Ecto neural progenitor cell (in vitro differentiated cells): ENCODE measurements around the gene UFD1.

ENCODE experiments used
- DNase-seq: peaks from one replicate; pipeline ENCODE4 v3.0.0-alpha.2; 2018; ENCODE audit warnings: low spot score

UFD1 gene

DNA sequence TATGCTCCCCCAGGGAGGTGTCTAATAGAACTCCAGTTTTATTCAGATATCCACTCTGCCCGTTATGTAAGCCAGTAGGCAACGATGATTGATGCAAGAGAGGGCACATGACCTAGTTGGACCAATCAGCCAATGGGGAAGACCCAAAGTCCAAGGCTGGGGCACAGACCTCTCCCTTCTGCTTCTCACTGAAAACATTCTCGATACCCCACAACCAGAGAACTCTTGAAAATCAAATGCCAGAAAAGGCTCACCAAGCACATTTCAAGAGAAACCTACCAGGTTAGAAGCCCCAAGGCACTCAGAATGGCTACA, 54.9 kb downstream of the UFD1 start:
- no peak for DNase-seq

DNA sequence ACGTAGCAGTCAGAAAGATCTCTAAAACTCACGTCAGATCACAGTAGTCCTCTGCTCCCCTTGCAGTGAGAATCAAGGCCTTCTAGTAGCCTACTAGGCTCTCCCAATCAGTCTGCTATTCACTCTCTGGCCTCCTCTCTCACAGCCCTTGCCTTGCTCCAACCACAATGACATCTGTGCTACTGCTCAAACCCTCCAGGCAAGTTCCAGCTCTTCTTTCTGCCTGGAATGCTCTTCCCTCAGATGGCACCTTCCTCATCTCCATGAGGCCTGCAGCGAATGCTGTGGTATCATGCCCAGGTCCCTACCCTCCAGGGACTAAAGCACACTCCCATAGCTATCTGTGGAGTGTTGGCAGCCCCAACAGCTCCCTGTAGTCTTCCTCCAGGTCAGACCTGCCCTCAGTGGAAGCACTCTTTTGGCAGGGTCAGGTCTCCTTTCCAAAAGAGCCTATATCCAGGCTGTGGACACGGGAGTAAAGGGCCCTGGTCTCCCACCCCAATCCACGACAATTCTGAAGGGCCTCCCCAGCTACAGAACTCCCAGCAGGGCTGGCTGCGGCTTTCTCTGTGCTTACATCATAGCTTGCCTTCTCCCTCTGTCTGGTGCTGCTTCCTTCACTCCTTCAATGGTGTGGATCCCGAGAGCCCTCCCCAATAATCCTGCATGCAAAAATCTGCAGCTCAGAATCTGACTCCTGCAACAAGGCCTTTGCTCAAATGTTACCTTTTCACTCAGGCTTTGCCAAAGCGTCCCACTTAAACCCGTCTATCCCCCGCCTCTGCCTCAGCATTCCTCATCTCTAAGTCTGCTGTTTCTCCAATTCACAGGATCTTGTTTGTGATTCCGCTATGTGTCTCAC, 56.3 kb downstream of the UFD1 start:
- DNase-seq = no peak

DNA sequence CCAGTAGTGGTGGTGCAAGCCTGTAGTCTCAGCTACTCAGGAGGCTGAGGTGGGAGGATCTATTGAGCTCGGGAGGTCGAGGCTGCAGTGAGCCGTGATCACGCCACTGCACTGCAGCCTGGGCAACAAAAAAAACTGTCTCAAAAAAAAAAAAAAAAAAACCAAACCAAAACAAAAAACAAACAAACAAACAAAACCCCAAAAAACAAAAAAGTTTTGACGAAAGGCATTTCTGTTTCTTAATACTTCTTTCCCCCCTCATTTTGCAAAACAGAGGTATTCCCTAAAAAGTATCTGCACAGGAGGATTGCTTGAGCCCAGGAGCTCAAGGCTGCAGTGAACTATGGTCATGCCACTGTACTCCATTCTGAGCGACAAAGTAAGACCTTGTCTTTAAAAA, 58.7 kb downstream of the UFD1 start:
- no peak for DNase-seq

DNA sequence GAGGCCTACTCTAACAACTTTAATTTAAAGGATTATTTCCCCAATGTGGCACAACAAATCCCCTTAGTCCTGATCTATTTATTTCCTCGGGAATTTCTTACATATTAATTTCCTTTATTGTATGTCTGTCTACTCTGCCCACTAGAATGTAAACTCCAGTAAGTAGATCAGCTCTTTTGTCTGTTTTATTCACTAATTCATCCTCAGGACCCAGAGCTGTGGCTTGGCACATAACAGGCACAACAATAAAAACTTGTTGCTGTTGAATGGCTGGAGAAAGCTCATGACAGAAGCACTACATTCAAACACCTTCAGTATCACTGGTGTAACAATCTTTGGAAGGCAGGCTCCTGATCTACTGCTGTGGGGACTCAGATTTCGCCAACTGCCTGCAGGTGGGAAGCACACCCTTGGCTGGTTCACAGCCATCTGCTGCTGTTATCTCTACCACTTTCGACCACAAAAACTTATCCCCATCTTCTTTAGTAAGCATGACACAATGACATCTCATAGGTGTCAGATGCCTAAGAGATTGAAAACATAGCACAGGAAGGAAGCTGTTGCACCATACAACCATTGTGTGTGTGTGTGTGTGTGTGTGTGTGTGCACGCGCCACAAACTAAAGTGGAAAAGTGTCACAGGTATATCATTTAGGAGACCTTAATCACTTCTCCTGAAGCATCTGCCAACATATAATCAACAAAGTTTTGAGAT, 59.4 kb downstream of the UFD1 start:
- DNase-seq = no peak

DNA sequence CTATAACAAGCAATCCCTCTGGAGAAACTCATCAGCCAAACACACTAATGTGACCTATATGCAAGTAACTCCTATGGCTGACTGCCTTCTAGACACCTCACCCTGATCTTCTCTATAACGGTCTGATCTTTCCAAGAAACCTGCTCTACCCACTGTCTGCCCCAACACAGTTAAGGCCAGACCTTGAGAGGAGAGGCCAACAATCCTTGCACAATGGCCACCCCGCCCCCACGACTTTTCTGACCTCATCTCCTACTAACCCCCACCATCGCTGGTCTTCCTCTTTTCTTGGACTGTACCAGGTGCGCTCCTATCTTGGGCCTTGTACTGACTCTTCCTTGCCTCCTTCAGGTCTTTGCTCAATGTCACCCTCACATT, 59.9 kb downstream of the UFD1 start:
- DNase-seq = no peak

DNA sequence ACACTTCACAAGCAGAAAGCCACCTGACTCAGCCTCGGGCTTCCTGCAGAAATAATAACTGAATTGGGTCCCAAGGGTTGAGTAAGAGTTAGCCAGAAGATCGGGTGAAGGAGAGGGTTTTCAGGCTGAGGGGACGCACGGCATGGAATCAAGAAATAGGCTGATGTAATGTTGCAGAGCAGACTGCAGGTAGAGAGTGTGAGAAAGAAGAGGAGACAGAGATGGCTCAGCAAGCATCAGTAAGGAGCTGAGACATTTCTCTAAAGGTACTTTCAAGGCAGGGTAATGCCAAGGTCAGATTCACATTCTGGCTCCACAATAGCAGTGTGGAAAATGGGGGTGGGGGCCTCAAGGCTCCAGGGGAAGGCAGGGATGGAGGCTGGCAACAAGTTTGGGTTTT, 66.1 kb downstream of the UFD1 start:
- no peak for DNase-seq

DNA sequence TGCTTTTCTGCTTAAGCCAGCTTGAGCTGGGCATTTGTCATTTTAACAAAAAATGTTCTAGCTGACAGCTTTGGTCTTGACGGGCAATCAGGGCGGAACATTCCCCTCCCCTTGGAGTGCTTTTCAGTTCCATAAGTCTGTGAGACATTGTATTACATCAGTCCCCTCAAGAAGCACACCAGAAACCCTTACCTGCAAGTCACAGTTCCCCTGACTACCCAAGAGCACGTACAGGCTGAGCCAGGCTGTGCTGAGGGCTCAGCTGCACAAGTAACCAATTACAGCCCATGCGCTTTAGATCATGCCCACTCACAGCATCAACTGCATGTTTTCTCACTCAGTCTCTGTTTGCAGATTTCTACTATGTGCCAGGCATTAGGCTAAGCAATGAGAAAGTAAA, 66.5 kb downstream of the UFD1 start:
- no peak for DNase-seq

DNA sequence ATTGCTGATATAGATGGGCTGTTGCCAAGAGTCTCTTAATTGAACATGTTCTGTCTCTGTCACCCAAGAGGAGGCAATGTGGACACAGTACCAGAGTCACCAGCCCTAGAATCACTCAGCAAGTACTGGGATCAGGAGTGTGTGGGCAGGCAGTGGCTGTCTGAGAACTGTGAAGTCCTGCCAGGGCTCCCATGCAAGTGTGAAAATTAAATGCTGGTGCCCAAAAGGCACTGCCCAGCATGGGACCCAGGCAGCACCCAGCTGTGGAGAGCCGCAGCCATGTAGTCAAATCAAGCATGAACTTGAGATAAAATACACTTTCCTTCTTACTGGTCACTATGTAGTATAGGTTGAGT, 67.3 kb downstream of the UFD1 start:
- DNase-seq = no peak

DNA sequence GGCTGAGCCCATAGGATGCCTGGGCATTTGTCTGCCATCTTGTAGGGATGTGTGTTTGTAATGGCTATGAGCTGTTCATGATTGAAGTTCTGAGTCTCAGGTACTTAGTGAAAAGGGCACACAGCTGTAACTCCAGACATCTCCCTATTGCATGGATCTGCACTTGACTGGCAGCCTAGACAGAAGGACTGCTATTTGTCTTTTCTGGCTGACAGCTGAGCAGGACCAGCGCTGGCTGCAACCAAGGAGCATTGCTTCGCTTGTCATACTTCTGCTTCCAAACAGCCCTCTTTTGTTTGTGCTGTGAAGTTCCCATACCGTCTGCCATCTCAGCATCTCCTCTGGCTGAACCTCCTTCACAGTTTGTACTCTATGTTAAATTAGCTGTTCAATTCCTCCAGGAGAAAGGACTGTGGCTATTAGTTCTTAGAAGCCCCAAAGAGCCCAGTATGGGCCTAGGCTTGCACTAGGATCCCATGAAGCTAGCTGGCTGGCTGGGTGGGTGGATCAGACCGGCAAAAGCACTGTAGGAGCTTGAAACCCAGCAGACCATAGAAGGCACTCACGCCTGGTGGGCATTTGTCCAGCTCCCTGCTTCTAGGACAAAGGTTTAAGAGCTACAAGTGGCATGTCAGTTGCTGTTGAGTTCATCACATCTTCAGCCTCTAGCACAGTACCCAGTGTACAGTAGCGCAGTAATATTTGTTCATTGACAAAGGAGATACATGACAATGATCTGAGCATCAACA, 67.9 kb downstream of the UFD1 start:
- DNase-seq = no peak

DNA sequence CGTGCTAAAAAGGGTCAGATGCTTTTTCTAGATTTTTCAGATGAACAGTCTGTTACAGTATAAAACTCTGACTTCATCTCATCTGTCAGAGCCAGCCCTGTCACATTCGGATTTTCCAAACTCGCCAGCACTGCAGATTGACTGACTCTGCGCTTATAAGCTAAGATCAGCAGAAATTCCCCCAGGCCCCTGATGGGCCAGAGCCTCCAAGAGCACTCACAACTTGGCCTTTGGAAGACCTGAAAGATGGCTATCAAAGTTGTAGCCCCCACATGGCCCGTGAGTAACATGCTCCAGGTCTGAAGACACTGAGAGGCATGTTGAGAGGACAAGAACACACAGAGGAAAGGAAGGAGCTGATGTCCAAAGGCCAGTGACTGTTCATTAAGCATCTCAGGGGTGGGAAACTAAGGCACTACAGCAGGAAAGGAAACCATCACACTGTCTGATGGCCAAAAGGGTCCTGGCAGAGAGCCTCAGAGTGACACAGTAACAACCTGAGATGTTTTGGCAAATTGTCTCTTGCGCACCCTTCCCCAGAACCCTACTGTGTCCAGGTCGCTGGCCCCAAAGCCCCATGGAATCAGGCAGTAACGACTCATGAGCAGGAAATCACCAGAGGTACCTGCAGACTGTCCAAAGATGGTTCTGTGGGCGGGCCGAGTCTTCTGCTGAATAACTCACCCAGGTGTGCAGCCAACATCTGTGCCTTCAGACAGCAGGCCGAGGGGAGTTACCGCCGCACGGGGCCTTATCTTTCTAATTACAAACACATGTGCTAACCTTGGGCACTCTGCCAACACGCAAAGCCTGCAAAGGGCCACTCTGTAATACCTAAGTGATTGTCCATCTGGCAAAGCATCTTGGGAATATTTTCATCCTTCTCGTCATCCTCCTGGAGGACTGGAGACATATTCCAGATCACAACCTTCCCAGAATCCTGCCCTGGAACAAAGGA, 71.1 kb downstream of the UFD1 start:
- DNase-seq = no peak

DNA sequence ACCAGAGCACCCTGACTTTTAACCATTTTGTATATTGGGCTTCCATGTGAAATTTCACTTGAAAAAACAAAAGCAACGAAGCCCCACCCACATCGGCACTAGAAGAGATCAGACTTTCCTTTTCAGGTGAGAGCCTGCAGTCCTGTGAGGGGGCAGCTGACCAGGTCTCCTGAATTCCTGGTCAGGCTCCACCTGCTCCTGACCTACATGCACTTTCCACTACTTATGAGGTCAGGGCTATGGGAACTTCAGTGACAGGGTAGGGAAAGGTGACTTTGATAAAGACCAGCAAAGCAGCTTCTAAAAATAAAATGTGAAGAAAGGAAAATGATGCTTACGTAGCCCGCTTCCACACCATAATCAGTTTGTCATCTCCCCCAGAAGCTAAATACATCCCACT, 72.1 kb downstream of the UFD1 start:
- DNase-seq = no peak

DNA sequence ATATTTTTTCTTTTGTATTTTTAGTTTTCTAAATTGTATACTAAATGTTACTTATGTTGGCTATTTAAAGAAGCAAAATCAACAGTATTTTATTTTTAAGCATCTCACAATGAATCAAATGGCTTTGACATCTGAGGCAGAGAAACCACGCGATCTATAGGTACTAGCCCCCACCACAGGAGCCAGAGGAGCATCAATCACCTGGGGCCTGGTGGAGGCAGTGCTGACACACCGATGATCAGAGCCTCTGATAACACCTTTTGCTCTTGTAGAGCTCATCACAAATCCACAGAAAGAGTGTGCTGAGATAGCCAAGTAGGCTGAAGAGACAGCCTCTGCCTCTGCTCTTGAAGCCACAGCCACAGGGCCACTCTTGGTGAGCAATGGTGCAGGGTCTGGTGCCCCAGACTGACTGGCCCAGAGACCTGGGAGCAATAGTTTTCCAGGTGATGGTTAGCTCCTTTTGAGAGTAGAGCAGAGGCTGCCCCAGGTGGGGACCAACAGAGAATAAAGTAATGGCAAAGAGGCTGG, 72.6 kb downstream of the UFD1 start:
- no peak for DNase-seq

DNA sequence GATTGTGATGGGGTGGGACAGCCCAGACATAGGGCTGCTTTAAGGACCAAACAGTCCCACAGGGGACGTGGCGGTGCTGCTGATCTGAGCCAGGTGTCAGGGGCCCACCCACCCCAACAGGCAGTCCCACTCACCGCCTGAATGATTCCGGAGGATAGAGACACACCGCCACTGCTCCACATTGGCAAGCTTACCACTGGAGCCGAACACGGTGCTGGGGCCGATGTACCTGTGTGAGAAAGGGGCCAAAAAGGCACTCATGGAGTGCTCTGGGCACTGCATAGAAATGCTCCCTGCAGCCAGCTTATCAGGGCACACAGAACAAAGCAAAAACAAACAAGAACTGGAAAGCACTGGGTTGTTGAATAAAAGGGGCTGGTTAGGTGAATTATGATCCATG, 73.3 kb downstream of the UFD1 start:
- DNase-seq = no peak

DNA sequence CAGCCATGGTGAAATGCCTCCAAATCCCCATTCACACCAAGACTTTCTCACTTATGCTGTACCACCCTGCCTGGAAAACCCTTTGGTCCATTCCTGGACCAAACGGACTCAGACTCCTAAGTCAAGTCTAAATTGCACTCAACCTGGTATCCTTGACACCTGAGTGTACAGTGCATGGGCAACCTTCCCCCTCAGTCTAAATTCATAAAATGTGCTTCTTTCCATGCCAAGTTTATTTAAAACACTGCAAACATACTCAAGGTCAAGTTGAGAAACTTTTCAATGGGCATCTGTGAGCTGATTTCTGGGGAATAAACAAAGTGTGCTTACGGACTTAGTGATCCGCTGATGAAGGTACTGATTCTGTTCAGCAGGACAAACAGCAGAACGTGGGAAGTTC, 73.9 kb downstream of the UFD1 start:
- DNase-seq = no peak

DNA sequence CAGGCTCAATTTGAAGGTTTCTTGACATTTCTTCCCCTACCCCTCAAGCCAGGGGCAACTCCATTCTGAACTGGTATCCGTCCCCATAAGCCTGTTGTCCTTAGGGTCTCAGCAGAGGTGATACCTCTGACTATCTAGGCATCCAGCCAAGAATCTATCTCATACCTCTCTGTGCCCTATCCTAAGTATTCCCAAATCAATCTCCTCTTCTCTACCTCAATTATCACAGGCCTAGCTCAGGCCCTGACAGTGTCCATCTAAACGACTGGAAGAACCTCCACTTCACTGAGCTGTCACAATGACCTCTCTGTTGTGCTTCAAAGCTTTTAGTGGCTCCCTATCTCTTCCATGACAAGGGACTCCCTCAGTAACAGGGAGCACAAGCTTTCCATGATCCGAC, 74.3 kb downstream of the UFD1 start:
- DNase-seq = no peak

DNA sequence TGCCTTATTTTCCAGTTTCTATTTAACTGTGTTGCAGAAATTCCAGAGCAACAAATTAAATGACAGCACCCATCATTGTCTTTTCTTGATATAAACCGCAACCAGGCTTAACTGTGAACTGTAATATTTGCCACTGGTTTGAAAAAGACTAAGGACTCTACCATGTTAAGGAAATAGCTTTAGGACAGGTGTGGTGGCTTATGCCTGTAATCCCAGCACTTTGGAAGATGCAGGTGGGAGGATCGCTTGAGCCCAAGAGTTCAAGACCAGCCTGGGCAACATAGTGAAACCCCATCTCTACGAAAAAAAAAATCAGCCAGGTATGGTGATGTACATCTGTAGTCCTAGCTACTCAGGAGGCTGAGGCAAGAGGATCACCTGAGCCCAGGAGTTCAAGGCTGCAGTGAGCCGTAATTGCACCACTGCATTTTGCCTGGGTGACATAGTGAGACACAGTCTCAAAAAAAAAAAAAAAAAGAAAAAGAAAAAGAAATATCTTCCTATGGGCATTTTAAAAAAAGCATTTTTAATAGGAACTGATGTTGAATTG, 76.3 kb downstream of the UFD1 start:
- no peak for DNase-seq

DNA sequence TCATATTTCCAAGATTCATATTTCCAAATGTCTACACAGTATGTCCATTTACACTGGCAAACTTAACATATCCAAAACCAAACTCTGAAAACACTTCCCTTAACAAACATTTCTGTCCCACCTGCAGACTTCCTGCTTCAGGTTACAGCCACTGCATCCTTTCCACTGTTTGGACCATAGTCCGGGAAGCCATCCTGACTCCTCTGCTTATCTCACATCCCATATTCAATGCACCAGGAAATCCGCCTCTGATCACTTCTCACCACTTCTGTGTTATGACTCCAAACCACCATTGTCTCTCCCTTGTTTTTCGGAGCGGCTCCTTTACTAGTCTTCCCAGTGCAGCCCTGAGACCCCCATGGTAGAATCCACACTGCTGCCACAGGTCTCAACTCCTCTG, 77.5 kb downstream of the UFD1 start:
- DNase-seq = no peak

DNA sequence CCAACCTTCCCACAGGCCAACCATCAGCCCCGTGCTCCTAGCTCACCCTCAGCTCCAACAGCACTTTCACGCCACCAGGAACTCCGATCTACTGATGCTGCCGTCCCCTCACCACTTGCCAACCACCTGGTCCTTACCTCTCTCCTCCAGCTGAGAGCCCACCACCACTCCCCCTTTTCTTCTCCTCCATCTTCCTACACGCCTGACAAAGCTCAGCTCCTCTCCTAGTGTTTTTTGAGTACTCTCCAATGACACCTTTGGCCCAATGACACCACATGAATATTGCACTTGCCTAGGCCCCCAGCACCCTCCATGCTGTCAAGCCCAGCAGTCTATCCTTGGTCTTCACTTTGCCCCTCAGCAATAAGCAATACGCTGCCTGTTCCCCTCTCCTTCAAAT, 78.1 kb downstream of the UFD1 start:
- no peak for DNase-seq
